SK-N-SH treated with all-trans-retinoic acid at 6 μM for 48 hours (cell line): ENCODE results near the gene CDC6.

Experiments used
- ATAC-seq: fragments of 200-7000 bp; cut with Tn5 transposase; 3 replicates; pipeline ENCODE4 v1.9.1; 2020; ENCODE audit warnings: mild to moderate bottlenecking, moderate library complexity
- ARNTL ChIP-seq: fragments of 450-650 bp; formaldehyde crosslinking; IDR thresholded peaks from 2 replicates; pipeline ENCODE4 v1.5.0; 2020; ENCODE audit warnings: low read depth, mild to moderate bottlenecking, moderate library complexity, borderline replicate concordance
- BACH2 ChIP-seq: fragments of 250-450 bp; sonication (Bioruptor Pico); IDR thresholded peaks from 2 replicates; pipeline ENCODE4 v1.9.0; 2021; ENCODE audit warnings: mild to moderate bottlenecking, borderline replicate concordance
- GLIS3 ChIP-seq: fragments of 250-450 bp; sonication (Bioruptor Pico); IDR thresholded peaks from 2 replicates; pipeline ENCODE4 v1.5.0; 2020; ENCODE audit warnings: mild to moderate bottlenecking, moderate library complexity
- ISL1 ChIP-seq: fragments of 250-450 bp; sonication (Bioruptor Pico); IDR thresholded peaks from 2 replicates; pipeline ENCODE4 v2.1.2; 2022; ENCODE audit warnings: mild to moderate bottlenecking, moderate library complexity
- OSR1 ChIP-seq: fragments of 250-450 bp; sonication (Bioruptor Pico); IDR thresholded peaks from 2 replicates; pipeline ENCODE4 v1.8.0; 2022; ENCODE audit warnings: moderate library complexity, mild to moderate bottlenecking, inconsistent platforms
- RARB ChIP-seq: fragments of 250-450 bp; sonication (Bioruptor Pico); IDR thresholded peaks from 2 replicates; pipeline ENCODE4 v1.8.0; 2021; ENCODE audit warnings: mild to moderate bottlenecking, moderate library complexity
- SNAI2 ChIP-seq: fragments of 250-450 bp; sonication (Bioruptor Pico); IDR thresholded peaks from 2 replicates; pipeline ENCODE4 v1.5.0; 2020; ENCODE audit warnings: mild to moderate bottlenecking, moderate library complexity
- TCF4 ChIP-seq: fragments of 250-450 bp; sonication (Bioruptor Pico); IDR thresholded peaks from 2 replicates; pipeline ENCODE4 v1.8.0; 2021; ENCODE audit warnings: mild to moderate bottlenecking, moderate library complexity, borderline replicate concordance
- TOX ChIP-seq: fragments of 250-450 bp; sonication (Bioruptor Pico); IDR thresholded peaks from 2 replicates; pipeline ENCODE4 v1.8.0; 2021; ENCODE audit warnings: mild to moderate bottlenecking, moderate library complexity, borderline replicate concordance
- ZFP30 ChIP-seq: fragments of 450-650 bp; formaldehyde crosslinking; IDR thresholded peaks from 2 replicates; pipeline ENCODE4 v1.5.0; 2022; ENCODE audit warnings: mild to moderate bottlenecking, moderate library complexity
- ZNF70 ChIP-seq: fragments of 450-650 bp; formaldehyde crosslinking; IDR thresholded peaks from 2 replicates; pipeline ENCODE4 v1.5.0; 2020; ENCODE audit warnings: mild to moderate bottlenecking, moderate library complexity
- TF ChIP-seq, protein P1 (sequence below): fragments of 250-450 bp; sonication (Bioruptor Pico); IDR thresholded peaks from 2 replicates; pipeline ENCODE4 v1.5.1; 2020; ENCODE audit warnings: low read depth, mild to moderate bottlenecking, moderate library complexity
- TF ChIP-seq, protein P2 (sequence below): fragments of 250-450 bp; sonication (Bioruptor Pico); IDR thresholded peaks from 2 replicates; pipeline ENCODE4 v1.5.1; 2021; ENCODE audit warnings: mild to moderate bottlenecking, moderate library complexity
- TF ChIP-seq, protein P3 (sequence below): fragments of 250-450 bp; sonication (Bioruptor Pico); IDR thresholded peaks from 2 replicates; pipeline ENCODE4 v1.8.0; 2021; ENCODE audit warnings: low read depth, mild to moderate bottlenecking, moderate library complexity, borderline replicate concordance
- TF ChIP-seq, protein P4 (sequence below): fragments of 250-450 bp; sonication (Bioruptor Pico); IDR thresholded peaks from 2 replicates; pipeline ENCODE4 v1.5.0; 2020; ENCODE audit warnings: mild to moderate bottlenecking, moderate library complexity

CDC6 gene

DNA sequence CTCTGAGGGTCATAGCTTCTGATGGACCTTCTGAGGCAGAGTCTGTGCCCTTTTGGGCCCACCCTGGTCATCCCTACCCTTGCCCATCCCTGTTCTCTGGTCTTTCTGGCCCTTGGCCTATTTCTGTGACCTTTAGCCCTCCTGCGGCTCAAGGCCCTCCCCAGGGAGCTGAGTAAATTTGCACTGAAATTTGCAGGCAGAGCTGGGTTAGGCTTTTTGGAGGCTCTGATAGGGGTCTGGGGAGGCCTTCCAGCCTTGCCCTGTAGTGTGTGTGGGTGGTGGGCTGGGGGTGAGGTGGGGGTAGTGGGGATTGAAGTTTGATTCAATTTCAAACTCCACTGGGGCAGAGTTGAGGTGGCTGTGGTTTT is 39.1 kb downstream of the CDC6 start:
- no peak for TF ChIP-seq OSR1 (CRISPR knock-in tag)
- TF ChIP-seq, protein P1, sequence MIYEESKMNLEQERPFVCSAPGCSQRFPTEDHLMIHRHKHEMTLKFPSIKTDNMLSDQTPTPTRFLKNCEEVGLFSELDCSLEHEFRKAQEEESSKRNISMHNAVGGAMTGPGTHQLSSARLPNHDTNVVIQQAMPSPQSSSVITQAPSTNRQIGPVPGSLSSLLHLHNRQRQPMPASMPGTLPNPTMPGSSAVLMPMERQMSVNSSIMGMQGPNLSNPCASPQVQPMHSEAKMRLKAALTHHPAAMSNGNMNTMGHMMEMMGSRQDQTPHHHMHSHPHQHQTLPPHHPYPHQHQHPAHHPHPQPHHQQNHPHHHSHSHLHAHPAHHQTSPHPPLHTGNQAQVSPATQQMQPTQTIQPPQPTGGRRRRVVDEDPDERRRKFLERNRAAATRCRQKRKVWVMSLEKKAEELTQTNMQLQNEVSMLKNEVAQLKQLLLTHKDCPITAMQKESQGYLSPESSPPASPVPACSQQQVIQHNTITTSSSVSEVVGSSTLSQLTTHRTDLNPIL (CRISPR knock-in tag), result no peak
- TF ChIP-seq, all 23 proteins: peak for 0
- no peak for ATAC-seq

DNA sequence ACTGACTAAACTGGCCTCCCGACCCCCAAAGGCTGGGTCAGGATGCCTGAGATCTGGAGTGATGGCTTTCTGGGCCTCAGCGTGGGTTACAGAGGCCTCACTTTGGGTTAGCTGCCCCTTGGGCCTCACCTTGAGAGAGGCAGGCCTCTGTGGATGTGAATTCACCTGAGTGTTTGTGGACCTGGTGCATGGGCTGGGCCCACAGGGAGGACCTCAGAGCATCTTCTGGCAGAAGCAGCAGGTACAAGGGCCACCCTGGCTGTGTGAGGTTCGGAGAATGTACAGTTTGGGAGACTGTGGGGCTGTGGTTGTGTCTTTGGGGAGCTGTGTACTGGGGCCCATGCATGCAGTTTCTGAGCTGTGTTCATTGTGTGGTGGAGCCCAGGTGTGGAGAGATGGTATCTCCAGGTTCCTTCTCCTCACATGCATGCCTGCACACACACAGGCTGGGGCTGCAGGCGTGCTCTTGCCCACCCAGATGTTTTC is 39.6 kb downstream of the CDC6 start:
- no peak for ATAC-seq
- TF ChIP-seq, protein P2, sequence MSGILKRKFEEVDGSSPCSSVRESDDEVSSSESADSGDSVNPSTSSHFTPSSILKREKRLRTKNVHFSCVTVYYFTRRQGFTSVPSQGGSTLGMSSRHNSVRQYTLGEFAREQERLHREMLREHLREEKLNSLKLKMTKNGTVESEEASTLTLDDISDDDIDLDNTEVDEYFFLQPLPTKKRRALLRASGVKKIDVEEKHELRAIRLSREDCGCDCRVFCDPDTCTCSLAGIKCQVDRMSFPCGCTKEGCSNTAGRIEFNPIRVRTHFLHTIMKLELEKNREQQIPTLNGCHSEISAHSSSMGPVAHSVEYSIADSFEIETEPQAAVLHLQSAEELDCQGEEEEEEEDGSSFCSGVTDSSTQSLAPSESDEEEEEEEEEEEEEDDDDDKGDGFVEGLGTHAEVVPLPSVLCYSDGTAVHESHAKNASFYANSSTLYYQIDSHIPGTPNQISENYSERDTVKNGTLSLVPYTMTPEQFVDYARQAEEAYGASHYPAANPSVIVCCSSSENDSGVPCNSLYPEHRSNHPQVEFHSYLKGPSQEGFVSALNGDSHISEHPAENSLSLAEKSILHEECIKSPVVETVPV (CRISPR knock-in tag), result no peak
- TF ChIP-seq, protein P1 (CRISPR knock-in tag), result no peak
- TF ChIP-seq, protein P3, sequence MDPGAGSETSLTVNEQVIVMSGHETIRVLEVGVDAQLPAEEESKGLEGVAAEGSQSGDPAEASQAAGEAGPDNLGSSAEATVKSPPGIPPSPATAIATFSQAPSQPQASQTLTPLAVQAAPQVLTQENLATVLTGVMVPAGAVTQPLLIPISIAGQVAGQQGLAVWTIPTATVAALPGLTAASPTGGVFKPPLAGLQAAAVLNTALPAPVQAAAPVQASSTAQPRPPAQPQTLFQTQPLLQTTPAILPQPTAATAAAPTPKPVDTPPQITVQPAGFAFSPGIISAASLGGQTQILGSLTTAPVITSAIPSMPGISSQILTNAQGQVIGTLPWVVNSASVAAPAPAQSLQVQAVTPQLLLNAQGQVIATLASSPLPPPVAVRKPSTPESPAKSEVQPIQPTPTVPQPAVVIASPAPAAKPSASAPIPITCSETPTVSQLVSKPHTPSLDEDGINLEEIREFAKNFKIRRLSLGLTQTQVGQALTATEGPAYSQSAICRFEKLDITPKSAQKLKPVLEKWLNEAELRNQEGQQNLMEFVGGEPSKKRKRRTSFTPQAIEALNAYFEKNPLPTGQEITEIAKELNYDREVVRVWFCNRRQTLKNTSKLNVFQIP, result no peak
- TF ChIP-seq ISL1 (CRISPR knock-in tag), result no peak
- TF ChIP-seq, protein P4, sequence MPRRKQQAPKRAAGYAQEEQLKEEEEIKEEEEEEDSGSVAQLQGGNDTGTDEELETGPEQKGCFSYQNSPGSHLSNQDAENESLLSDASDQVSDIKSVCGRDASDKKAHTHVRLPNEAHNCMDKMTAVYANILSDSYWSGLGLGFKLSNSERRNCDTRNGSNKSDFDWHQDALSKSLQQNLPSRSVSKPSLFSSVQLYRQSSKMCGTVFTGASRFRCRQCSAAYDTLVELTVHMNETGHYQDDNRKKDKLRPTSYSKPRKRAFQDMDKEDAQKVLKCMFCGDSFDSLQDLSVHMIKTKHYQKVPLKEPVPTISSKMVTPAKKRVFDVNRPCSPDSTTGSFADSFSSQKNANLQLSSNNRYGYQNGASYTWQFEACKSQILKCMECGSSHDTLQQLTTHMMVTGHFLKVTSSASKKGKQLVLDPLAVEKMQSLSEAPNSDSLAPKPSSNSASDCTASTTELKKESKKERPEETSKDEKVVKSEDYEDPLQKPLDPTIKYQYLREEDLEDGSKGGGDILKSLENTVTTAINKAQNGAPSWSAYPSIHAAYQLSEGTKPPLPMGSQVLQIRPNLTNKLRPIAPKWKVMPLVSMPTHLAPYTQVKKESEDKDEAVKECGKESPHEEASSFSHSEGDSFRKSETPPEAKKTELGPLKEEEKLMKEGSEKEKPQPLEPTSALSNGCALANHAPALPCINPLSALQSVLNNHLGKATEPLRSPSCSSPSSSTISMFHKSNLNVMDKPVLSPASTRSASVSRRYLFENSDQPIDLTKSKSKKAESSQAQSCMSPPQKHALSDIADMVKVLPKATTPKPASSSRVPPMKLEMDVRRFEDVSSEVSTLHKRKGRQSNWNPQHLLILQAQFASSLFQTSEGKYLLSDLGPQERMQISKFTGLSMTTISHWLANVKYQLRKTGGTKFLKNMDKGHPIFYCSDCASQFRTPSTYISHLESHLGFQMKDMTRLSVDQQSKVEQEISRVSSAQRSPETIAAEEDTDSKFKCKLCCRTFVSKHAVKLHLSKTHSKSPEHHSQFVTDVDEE (CRISPR knock-in tag), result no peak
- no peak for TF ChIP-seq GLIS3 (CRISPR knock-in tag)

DNA sequence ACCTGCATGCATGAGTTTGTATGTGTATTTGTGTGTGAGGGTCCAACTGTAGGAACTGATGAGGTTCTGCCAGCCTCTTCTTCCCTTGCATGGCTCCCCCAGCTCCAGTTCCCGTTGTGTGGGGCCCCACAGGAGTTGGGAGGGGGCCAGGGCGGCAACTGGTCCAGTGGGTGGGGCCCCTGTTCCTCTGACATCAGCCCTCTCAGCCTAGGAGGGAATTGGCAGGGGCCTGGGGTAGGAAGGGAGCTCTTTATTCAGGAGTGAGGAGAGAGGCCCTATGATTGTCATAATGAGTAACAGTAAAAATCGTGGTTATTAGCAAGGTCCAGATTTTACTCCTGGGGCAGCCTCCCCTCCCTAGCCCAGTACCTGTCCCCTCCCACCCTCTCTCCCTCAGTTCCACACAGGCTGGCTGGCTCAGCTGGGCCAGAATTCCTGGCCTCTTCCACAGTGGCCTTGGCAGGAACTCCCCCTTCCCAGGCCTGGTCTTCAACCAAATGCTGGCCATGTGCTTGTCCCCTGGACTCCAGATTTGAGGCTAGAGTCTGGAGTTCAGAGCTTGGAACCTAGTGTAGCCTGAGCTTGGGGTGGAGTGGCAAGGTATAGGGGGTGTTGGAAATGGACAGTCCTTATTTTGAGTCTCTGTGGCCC is 40.2 kb downstream of the CDC6 start:
- TF ChIP-seq ZFP30 (CRISPR knock-in tag), result no peak
- no peak for TF ChIP-seq TOX (CRISPR knock-in tag)
- TF ChIP-seq, protein P1 (CRISPR knock-in tag), result no peak
- TF ChIP-seq TCF4 (CRISPR knock-in tag), result no peak
- TF ChIP-seq ARNTL (CRISPR knock-in tag), result no peak
- no peak for TF ChIP-seq BACH2 (CRISPR knock-in tag)
- no peak for TF ChIP-seq ZNF70 (CRISPR knock-in tag)
- TF ChIP-seq, protein P3, result no peak
- no peak for TF ChIP-seq SNAI2 (CRISPR knock-in tag)
- no peak for TF ChIP-seq ISL1 (CRISPR knock-in tag)
- TF ChIP-seq RARB (CRISPR knock-in tag), result no peak
- ATAC-seq, result no peak
